SK-N-SH treated with all-trans-retinoic acid at 6 μM for 48 hours (cell line): ENCODE measurements around the gene EIF2D.
A peak's percentile ranks its signal among the peaks of the same experiment; 100 is the strongest.
"Not testable (repeated sequence)": the region's sequence is repeated elsewhere in the genome, so short reads cannot be mapped to it uniquely, and the experiment has no call there.

Experiments
- ATAC-seq: fragments of 200-7000 bp; cut with Tn5 transposase; 3 replicates; pipeline ENCODE4 v1.9.1; 2020; ENCODE audit warnings: mild to moderate bottlenecking, moderate library complexity
- ARNTL ChIP-seq: fragments of 450-650 bp; formaldehyde crosslinking; IDR thresholded peaks from 2 replicates; pipeline ENCODE4 v1.5.0; 2020; ENCODE audit warnings: low read depth, mild to moderate bottlenecking, moderate library complexity, borderline replicate concordance
- BACH2 ChIP-seq: fragments of 250-450 bp; sonication (Bioruptor Pico); IDR thresholded peaks from 2 replicates; pipeline ENCODE4 v1.9.0; 2021; ENCODE audit warnings: mild to moderate bottlenecking, borderline replicate concordance
- CSDC2 ChIP-seq: fragments of 250-450 bp; sonication (Bioruptor Pico); IDR thresholded peaks from 2 replicates; pipeline ENCODE4 v1.5.0; 2020; ENCODE audit warnings: mild to moderate bottlenecking, moderate library complexity
- ESRRG ChIP-seq: fragments of 250-450 bp; sonication (Bioruptor Pico); IDR thresholded peaks from 2 replicates; pipeline ENCODE4 v1.6.1; 2021; ENCODE audit warnings: mild to moderate bottlenecking
- GLIS3 ChIP-seq: fragments of 250-450 bp; sonication (Bioruptor Pico); IDR thresholded peaks from 2 replicates; pipeline ENCODE4 v1.5.0; 2020; ENCODE audit warnings: mild to moderate bottlenecking, moderate library complexity
- ISL1 ChIP-seq: fragments of 250-450 bp; sonication (Bioruptor Pico); IDR thresholded peaks from 2 replicates; pipeline ENCODE4 v2.1.2; 2022; ENCODE audit warnings: mild to moderate bottlenecking, moderate library complexity
- OSR1 ChIP-seq: fragments of 250-450 bp; sonication (Bioruptor Pico); IDR thresholded peaks from 2 replicates; pipeline ENCODE4 v1.8.0; 2022; ENCODE audit warnings: moderate library complexity, mild to moderate bottlenecking, inconsistent platforms
- PPARA ChIP-seq: fragments of 250-450 bp; sonication (Bioruptor Pico); IDR thresholded peaks from 2 replicates; pipeline ENCODE4 v1.5.0; 2020; ENCODE audit warnings: mild to moderate bottlenecking, borderline replicate concordance
- RARB ChIP-seq: fragments of 250-450 bp; sonication (Bioruptor Pico); IDR thresholded peaks from 2 replicates; pipeline ENCODE4 v1.8.0; 2021; ENCODE audit warnings: mild to moderate bottlenecking, moderate library complexity
- SNAI2 ChIP-seq: fragments of 250-450 bp; sonication (Bioruptor Pico); IDR thresholded peaks from 2 replicates; pipeline ENCODE4 v1.5.0; 2020; ENCODE audit warnings: mild to moderate bottlenecking, moderate library complexity
- TCF4 ChIP-seq: fragments of 250-450 bp; sonication (Bioruptor Pico); IDR thresholded peaks from 2 replicates; pipeline ENCODE4 v1.8.0; 2021; ENCODE audit warnings: mild to moderate bottlenecking, moderate library complexity, borderline replicate concordance
- TOX ChIP-seq: fragments of 250-450 bp; sonication (Bioruptor Pico); IDR thresholded peaks from 2 replicates; pipeline ENCODE4 v1.8.0; 2021; ENCODE audit warnings: mild to moderate bottlenecking, moderate library complexity, borderline replicate concordance
- ZC3H10 ChIP-seq: fragments of 250-450 bp; sonication (Bioruptor Pico); IDR thresholded peaks from 2 replicates; pipeline ENCODE4 v1.5.1; 2021; ENCODE audit warnings: mild to moderate bottlenecking, moderate library complexity
- ZFP3 ChIP-seq: fragments of 250-450 bp; sonication (Bioruptor Pico); IDR thresholded peaks from 2 replicates; pipeline ENCODE4 v1.5.0; 2020; ENCODE audit warnings: mild to moderate bottlenecking, moderate library complexity
- ZFP30 ChIP-seq: fragments of 450-650 bp; formaldehyde crosslinking; IDR thresholded peaks from 2 replicates; pipeline ENCODE4 v1.5.0; 2022; ENCODE audit warnings: mild to moderate bottlenecking, moderate library complexity
- ZNF565 ChIP-seq: fragments of 450-650 bp; formaldehyde crosslinking; conservative IDR thresholded peaks from 2 replicates; pipeline ENCODE4 v1.5.0; 2020; ENCODE audit warnings: low read depth, mild to moderate bottlenecking, moderate library complexity
- ZNF70 ChIP-seq: fragments of 450-650 bp; formaldehyde crosslinking; IDR thresholded peaks from 2 replicates; pipeline ENCODE4 v1.5.0; 2020; ENCODE audit warnings: mild to moderate bottlenecking, moderate library complexity
- ZNF8 ChIP-seq: fragments of 450-650 bp; formaldehyde crosslinking; IDR thresholded peaks from 2 replicates; pipeline ENCODE4 v1.5.0; 2020; ENCODE audit warnings: mild to moderate bottlenecking, moderate library complexity
- TF ChIP-seq, protein P1 (sequence below): fragments of 250-450 bp; sonication (Bioruptor Pico); IDR thresholded peaks from 2 replicates; pipeline ENCODE4 v1.5.1; 2021; ENCODE audit warnings: mild to moderate bottlenecking, moderate library complexity
- TF ChIP-seq, protein P2 (sequence below): fragments of 250-450 bp; sonication (Bioruptor Pico); IDR thresholded peaks from 2 replicates; pipeline ENCODE4 v1.8.0; 2021; ENCODE audit warnings: low read depth, mild to moderate bottlenecking, moderate library complexity, borderline replicate concordance
- TF ChIP-seq, protein P3 (sequence below): fragments of 250-450 bp; sonication (Bioruptor Pico); IDR thresholded peaks from 2 replicates; pipeline ENCODE4 v1.8.0; 2020; ENCODE audit warnings: mild to moderate bottlenecking, moderate library complexity, borderline replicate concordance

Gene EIF2D

GRCh38 chr1:206628916-206629315 is 16.7 kb upstream of the EIF2D start (continued):
- TF ChIP-seq, protein P1, sequence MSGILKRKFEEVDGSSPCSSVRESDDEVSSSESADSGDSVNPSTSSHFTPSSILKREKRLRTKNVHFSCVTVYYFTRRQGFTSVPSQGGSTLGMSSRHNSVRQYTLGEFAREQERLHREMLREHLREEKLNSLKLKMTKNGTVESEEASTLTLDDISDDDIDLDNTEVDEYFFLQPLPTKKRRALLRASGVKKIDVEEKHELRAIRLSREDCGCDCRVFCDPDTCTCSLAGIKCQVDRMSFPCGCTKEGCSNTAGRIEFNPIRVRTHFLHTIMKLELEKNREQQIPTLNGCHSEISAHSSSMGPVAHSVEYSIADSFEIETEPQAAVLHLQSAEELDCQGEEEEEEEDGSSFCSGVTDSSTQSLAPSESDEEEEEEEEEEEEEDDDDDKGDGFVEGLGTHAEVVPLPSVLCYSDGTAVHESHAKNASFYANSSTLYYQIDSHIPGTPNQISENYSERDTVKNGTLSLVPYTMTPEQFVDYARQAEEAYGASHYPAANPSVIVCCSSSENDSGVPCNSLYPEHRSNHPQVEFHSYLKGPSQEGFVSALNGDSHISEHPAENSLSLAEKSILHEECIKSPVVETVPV (CRISPR knock-in tag): no peak
- TF ChIP-seq CSDC2 (CRISPR knock-in tag): no peak
- TF ChIP-seq ZNF70 (CRISPR knock-in tag): no peak

DNA sequence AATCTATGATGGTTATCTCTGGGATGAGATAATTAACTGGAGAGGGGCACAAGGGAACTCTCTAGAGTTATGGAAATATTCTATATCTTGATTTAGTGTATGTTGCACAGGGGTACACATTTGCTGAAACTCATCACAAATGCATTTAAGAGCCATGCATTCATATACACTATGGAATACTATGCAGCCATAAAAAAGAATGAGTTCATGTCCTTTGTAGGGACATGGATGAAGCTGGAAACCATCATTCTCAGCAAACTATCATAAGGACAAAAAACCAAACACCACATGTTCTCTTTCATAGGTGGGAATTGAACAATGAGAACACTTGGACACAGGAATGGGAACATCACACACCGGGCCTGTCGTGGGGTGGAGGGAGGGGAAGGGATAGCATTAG is 14.1 kb upstream of the EIF2D start:
- not testable (repeated sequence) for ATAC-seq

- no peak for TF ChIP-seq TCF4
- no peak for TF ChIP-seq ESRRG
- TF ChIP-seq PPARA (CRISPR knock-in tag): no peak
- no peak for TF ChIP-seq OSR1 (CRISPR knock-in tag)
- TF ChIP-seq GLIS3 (CRISPR knock-in tag): no peak
- TF ChIP-seq ZC3H10: no peak
- no peak for TF ChIP-seq ARNTL (CRISPR knock-in tag)
- no peak for TF ChIP-seq BACH2 (CRISPR knock-in tag)
- TF ChIP-seq ZNF565 (CRISPR knock-in tag): no peak
- TF ChIP-seq ZFP3: no peak
- TF ChIP-seq TOX: no peak
- no peak for TF ChIP-seq SNAI2 (CRISPR knock-in tag)
- no peak for ATAC-seq
Observed at GRCh38 chr1:206609229-206609991, 2.9 kb downstream of the EIF2D start.

DNA sequence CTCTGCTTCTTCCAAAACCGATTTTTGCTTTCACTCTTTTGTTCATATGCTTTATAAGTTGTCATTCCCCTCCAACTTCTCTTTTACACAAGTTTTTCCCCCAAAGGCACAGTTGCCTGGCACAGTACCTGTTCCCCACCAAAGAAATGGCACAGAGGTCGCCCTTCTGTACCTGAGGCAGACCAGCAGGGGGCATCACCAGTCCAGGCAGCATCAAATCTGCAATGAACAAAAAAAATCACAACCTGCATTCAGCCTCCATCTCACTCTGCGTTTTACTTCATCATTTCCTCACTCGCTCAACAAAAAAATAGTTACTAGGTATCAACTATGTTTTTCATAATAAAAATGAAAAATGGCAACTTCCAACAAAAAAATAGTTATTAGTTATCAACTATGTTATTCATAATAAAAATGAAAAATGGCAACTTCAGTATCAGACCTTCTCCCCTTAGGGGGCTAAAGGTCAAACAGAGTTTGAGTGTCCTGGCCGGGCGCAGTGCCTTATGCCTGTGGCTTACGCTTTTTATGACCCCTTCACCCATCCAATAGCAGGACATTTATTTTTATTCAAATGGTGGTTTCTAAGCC is 4.1 kb downstream of the EIF2D start:
- TF ChIP-seq ZNF8 (CRISPR knock-in tag) (no peak), ZC3H10 (no peak), ZNF565 (CRISPR knock-in tag) (no peak), ZFP3 (no peak), ISL1 (CRISPR knock-in tag) (no peak), TOX (no peak), ZFP30 (no peak), RARB (no peak), TCF4 (no peak), ESRRG (no peak), SNAI2 (CRISPR knock-in tag) (no peak), OSR1 (CRISPR knock-in tag) (no peak), BACH2 (CRISPR knock-in tag) (no peak), CSDC2 (CRISPR knock-in tag) (no peak)
- TF ChIP-seq, protein P1 (CRISPR knock-in tag): no peak

DNA sequence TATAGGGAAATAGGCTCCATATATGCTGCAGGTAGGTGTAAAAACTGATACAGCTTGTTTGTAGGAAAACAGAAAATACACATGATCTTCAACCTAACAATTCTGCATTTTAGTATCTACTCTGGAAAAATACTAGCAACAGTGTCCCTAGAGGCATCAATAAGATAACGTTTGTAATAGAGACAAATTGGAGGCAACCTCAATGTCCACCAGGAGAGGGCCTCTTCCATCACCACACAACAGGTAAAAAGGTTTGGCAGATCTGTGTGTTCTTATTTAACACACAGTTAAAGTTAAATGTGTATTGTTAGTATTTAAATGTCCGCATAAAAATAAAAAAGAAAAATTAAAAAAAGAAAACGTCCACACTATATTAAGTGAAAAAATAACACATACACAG is 5.4 kb downstream of the EIF2D start:
- peak; percentile 89 for ATAC-seq
- TF ChIP-seq TOX (no peak), ARNTL (CRISPR knock-in tag) (no peak), ZNF70 (CRISPR knock-in tag) (no peak), ZFP30 (no peak), CSDC2 (CRISPR knock-in tag) (no peak), OSR1 (CRISPR knock-in tag) (no peak), SNAI2 (CRISPR knock-in tag) (no peak), ZC3H10 (no peak), ISL1 (CRISPR knock-in tag) (no peak), TCF4 (no peak)
- TF ChIP-seq, protein P2, sequence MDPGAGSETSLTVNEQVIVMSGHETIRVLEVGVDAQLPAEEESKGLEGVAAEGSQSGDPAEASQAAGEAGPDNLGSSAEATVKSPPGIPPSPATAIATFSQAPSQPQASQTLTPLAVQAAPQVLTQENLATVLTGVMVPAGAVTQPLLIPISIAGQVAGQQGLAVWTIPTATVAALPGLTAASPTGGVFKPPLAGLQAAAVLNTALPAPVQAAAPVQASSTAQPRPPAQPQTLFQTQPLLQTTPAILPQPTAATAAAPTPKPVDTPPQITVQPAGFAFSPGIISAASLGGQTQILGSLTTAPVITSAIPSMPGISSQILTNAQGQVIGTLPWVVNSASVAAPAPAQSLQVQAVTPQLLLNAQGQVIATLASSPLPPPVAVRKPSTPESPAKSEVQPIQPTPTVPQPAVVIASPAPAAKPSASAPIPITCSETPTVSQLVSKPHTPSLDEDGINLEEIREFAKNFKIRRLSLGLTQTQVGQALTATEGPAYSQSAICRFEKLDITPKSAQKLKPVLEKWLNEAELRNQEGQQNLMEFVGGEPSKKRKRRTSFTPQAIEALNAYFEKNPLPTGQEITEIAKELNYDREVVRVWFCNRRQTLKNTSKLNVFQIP (CRISPR knock-in tag): no peak
- TF ChIP-seq, protein P1 (CRISPR knock-in tag): no peak
- TF ChIP-seq, protein P3, sequence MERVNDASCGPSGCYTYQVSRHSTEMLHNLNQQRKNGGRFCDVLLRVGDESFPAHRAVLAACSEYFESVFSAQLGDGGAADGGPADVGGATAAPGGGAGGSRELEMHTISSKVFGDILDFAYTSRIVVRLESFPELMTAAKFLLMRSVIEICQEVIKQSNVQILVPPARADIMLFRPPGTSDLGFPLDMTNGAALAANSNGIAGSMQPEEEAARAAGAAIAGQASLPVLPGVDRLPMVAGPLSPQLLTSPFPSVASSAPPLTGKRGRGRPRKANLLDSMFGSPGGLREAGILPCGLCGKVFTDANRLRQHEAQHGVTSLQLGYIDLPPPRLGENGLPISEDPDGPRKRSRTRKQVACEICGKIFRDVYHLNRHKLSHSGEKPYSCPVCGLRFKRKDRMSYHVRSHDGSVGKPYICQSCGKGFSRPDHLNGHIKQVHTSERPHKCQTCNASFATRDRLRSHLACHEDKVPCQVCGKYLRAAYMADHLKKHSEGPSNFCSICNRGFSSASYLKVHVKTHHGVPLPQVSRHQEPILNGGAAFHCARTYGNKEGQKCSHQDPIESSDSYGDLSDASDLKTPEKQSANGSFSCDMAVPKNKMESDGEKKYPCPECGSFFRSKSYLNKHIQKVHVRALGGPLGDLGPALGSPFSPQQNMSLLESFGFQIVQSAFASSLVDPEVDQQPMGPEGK (CRISPR knock-in tag): no peak

More for the DNA sequence above, 4.1 kb downstream of the EIF2D start:
- peak; percentile 13; the same call in 2 of the 3 replicates for ATAC-seq
